ENCODE measurements around the gene PRM1. TPM values are rescaled to one million over a fixed set of nuclear protein-coding genes. Genes with fewer than 3 reads are reported as not detected.
A peak's percentile ranks its signal among the peaks of the same experiment; 100 is the strongest.

PRM1 gene
- total and polyA plus RNA-seq, 2 of the 13 experiments (the other 11 are each of a cell fraction or from before 2014, with no cell fraction given), result not detected

- TF ChIP-seq, protein P1, sequence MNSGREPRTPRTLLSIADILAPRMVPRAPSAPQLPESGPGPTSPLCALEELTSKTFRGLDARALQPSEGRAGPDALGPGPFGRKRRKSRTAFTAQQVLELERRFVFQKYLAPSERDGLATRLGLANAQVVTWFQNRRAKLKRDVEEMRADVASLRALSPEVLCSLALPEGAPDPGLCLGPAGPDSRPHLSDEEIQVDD (CRISPR knock-in tag; IDR thresholded peaks at IDR 0.05; ENCODE audit: borderline replicate concordance), result no peak
- TF ChIP-seq KLF12 (CRISPR knock-in tag; IDR thresholded peaks at IDR 0.05; ENCODE audit: borderline replicate concordance), result no peak
- TF ChIP-seq ZNF713 (CRISPR knock-in tag; IDR thresholded peaks at IDR 0.05), result no peak
- no peak for TF ChIP-seq ZNF441 (CRISPR knock-in tag; IDR thresholded peaks at IDR 0.05; ENCODE audit: borderline replicate concordance)
- TF ChIP-seq GLI4 (CRISPR knock-in tag; IDR thresholded peaks at IDR 0.05; ENCODE audit: borderline replicate concordance), result no peak
- no peak for TF ChIP-seq ZNF460 (CRISPR knock-in tag; IDR thresholded peaks at IDR 0.05; ENCODE audit: borderline replicate concordance)
- TF ChIP-seq ZNF124 (CRISPR knock-in tag; IDR thresholded peaks at IDR 0.05), result no peak
- no peak for TF ChIP-seq SCMH1 (CRISPR knock-in tag; IDR thresholded peaks at IDR 0.05; ENCODE audit: borderline replicate concordance)
- TF ChIP-seq ERF (CRISPR knock-in tag; IDR thresholded peaks at IDR 0.05), result no peak
- TF ChIP-seq ZBTB38 (CRISPR knock-in tag; IDR thresholded peaks at IDR 0.05), result 0 out of 2 replicates have a peak, but pooled peaks have one; percentile 27
Measured at GRCh38 chr16:11315510-11315909, 34.4 kb upstream of the PRM1 start (continued).

- Histone ChIP-seq H2AFZ (ENCODE audit: low read length) (no peak overlapping the region), H4K20me1 (ENCODE audit: insufficient read depth, low read length) (no peaks in the 10 kb centered on the region), H3K79me2 (ENCODE audit: insufficient read depth, low read length) (no peaks in the 10 kb centered on the region), H3K4me3 (replicated peaks in 1 of 3; ENCODE audit: insufficient read depth in 1 of 3, low read depth in 2 of 3, low read length in 3 of 3) (no peak overlapping the region), H3K9ac (ENCODE audit: insufficient read depth, low read depth, low read length) (no peak overlapping the region), H3K36me3 (replicated peaks in 1 of 2; ENCODE audit: control insufficient read depth in 1 of 2, insufficient read depth in 2 of 2, low read length in 2 of 2) (no peaks in the 10 kb centered on the region), H3K27me3 (ENCODE audit: control insufficient read depth in 1 of 2, insufficient read depth in 2 of 2, low read length in 2 of 2) (no peaks in the 10 kb centered on the region), H3K9me3 (ENCODE audit: low read length) (no peaks in the 10 kb centered on the region), H3K4me2 (ENCODE audit: low read depth, low read length) (0 out of 2 replicates have a peak overlapping the region, but pooled peaks have one; percentile 30), H3K27ac (ENCODE audit: extremely low read length, insufficient read depth, low read length) (peak overlapping the region; percentile 88), H3K4me1 (ENCODE audit: insufficient read depth, low read length) (peaks cover 62% of the 10 kb centered on the region)
- no TSS peak for BruUV-seq (replicated peaks)
- ATAC-seq, result no peak
- POLR2A ChIA-PET, result interaction anchor here (1.1 to 7.4 kb wide), 4 partner anchors 16 to 73 kb away, joined by 3 to 234 read pairs (median 49); partner anchors contain the start of genes PRM2 and SOCS1
- CTCF ChIA-PET (ENCODE audit: low intra/inter-chr PET ratio, low total read pairs), result no interaction called here
- 90% methylated on average over 7 of the region's 8 CpGs for WGBS (ENCODE audit: low lambda C conversion rate)
- no peak for DNase-seq (ENCODE audit: low spot score)
- no peak for FAIRE-seq
- intact Hi-C loops (cut with micrococcal nuclease; ENCODE audit: unreplicated experiment) (no loop called here), in situ Hi-C loops (cut with HindIII; ENCODE audit: extremely low pct_ligation_motif_present, low pct_unique_long_range_greater_than_20kb) (no loop called here)
- TF ChIP-seq KDM4B (CRISPR knock-in tag; IDR thresholded peaks at IDR 0.05) (no peak), SPEN (CRISPR knock-in tag; IDR thresholded peaks at IDR 0.05; ENCODE audit: low read depth) (peak; percentile 51; the same call in 1 of the 2 replicates), ZNF44 (CRISPR knock-in tag; IDR thresholded peaks at IDR 0.05) (no peak), ZNF724P (CRISPR knock-in tag; IDR thresholded peaks at IDR 0.05; ENCODE audit: borderline replicate concordance) (0 out of 2 replicates have a peak, but pooled peaks have one; percentile 40), NAIF1 (CRISPR knock-in tag; IDR thresholded peaks at IDR 0.05; ENCODE audit: borderline replicate concordance) (no peak), ZNF766 (CRISPR knock-in tag; IDR thresholded peaks at IDR 0.05; ENCODE audit: borderline replicate concordance) (no peak), ZBTB38 (CRISPR knock-in tag; IDR thresholded peaks at IDR 0.05) (peak; percentile 78; the same call in 1 of the 2 replicates), WIZ (CRISPR knock-in tag; IDR thresholded peaks at IDR 0.05) (no peak), ZNF558 (CRISPR knock-in tag; IDR thresholded peaks at IDR 0.05; ENCODE audit: borderline replicate concordance) (no peak), GZF1 (CRISPR knock-in tag; IDR thresholded peaks at IDR 0.05) (peak; percentile 47; the same call in 1 of the 2 replicates)
- TF ChIP-seq, protein P2, sequence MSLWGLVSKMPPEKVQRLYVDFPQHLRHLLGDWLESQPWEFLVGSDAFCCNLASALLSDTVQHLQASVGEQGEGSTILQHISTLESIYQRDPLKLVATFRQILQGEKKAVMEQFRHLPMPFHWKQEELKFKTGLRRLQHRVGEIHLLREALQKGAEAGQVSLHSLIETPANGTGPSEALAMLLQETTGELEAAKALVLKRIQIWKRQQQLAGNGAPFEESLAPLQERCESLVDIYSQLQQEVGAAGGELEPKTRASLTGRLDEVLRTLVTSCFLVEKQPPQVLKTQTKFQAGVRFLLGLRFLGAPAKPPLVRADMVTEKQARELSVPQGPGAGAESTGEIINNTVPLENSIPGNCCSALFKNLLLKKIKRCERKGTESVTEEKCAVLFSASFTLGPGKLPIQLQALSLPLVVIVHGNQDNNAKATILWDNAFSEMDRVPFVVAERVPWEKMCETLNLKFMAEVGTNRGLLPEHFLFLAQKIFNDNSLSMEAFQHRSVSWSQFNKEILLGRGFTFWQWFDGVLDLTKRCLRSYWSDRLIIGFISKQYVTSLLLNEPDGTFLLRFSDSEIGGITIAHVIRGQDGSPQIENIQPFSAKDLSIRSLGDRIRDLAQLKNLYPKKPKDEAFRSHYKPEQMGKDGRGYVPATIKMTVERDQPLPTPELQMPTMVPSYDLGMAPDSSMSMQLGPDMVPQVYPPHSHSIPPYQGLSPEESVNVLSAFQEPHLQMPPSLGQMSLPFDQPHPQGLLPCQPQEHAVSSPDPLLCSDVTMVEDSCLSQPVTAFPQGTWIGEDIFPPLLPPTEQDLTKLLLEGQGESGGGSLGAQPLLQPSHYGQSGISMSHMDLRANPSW (CRISPR knock-in tag; IDR thresholded peaks at IDR 0.05; ENCODE audit: borderline replicate concordance), result no peak
Measured at GRCh38 chr16:11314309-11314894, 33.3 kb upstream of the PRM1 start.
